CD4-positive, alpha-beta T cell treated with Interferon gamma for 1 hour (primary cell): ENCODE results near the gene ADAMTS12.

Source experiments
- DNase-seq: peaks from one replicate; pipeline ENCODE4 v3.0.0-alpha.2; 2020

Gene ADAMTS12

DNA sequence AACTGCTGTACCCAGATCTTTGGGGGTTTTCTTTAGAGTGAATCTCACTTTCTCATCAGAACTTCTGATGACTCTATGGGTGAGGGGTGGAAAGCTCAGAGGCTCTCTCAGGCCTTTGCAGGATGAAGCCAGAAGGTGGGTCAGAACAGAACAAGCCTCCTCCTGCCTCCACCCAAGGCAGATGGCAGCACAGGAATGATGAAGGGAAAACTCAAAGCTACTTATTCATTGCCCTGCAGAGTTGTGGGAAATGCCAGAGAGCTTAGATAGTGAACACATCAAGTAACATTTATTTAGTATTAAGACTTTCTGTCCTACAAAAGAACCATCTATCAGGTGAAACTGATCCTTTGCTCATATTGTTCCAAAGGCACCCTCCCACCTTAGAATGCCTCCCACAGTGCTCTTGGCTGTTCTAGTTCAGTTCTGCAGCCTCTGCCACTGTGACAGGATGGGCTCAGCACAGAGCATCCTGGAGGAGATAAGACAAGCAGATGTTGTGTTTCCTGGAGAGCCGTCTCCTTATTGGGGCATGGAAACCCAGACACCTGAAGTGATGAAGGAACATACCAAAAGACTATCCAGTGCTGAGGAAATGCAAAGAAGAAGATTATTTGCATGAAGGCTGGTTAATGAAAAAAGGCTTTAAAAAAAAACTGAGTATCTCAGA is 146.6 kb downstream of the ADAMTS12 start:
- DNase-seq, result no peak

DNA sequence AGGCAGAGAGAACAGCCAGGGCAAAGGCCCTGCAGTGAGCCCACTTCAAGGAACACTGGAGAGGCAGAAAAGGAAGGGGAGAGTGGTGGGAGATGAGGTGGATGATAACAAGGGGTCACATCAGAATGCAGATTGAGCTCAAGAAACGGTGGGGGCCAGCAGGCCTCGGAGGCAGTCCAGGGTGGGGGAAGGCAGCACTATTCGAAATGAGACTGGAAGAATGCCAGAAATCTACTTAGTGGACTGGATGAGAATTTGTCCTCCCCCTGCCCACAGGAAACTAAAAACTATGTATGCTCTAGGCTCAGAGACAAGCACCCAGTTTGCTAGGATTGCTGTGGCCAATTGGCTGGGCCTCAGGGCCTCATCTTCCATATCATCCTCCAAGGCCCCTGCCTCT is 148.7 kb downstream of the ADAMTS12 start:
- no peak for DNase-seq

DNA sequence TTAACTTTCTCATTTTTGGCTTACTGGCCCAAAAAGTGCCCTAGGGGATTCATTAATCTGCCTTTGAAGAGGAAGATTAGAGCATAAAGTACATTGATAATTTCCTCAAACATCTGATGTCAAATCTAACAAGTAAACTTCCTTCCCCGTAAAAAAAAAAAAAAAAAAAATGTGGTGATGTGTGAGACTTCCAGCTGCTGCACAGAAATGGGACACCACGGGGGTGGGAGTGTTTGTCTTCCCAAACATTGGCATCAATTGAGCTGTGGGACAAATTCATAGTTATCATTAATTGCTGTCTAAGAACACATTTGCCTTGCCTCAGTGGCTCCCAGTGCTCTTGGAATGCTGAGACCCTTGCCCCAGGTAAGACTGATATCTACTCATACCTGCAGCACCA is 149.6 kb downstream of the ADAMTS12 start:
- DNase-seq, result no peak

DNA sequence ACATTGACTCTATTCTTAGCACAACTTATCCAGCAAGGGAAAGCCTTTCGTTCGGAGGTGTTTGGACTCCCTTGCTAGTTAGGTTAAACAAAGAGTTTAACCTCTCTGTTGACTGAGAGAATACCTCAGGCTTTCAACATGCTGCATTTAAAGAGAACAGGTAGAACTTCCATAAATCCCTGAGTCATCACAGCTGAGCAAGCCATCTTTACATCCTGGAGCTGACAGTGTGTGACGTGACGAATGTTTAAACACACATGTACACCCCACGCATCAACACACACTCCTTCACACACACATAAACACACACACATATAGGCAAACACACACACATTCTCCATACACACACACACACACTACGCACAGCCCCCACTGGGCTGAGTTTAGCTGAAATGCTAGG is 152.8 kb downstream of the ADAMTS12 start:
- no peak for DNase-seq

DNA sequence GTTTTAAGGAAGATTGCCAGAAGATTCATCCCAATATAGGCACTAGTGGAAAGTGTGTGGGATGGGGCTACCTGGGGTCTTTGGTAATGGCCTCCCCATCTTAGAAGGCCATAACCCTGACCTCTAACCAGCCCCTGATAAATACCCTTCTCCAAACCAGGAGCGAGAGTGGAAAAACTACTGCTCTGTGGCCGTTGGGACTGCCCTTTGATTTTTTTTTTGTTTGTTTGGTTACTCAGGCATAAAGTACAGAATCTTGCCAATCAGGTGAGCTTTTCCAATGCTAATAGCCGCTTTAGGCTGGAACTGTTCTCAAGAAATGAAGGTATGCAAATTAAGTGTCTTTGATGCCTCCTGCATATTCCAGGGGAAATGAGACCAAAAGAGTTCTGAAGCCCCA is 153.7 kb downstream of the ADAMTS12 start:
- DNase-seq, result no peak

DNA sequence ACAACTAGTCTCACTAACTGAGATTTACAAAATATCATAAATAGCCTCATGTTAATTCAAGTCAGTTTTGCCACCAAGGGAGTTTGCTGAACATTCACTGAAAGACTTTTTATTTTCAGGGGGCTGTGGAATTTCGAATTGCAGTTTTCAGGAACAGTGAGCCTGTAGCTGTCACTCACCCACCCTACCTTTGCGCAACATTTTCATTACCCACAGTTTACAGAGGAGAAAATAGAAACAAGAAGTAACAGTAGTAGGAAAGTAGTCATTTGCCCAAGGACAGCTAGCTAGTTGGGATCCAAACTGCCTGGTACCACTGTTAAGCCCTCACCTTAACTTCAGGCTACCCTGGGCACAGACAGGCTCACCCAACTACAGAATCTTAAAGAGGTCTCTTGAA is 154.1 kb downstream of the ADAMTS12 start:
- DNase-seq, result no peak

DNA sequence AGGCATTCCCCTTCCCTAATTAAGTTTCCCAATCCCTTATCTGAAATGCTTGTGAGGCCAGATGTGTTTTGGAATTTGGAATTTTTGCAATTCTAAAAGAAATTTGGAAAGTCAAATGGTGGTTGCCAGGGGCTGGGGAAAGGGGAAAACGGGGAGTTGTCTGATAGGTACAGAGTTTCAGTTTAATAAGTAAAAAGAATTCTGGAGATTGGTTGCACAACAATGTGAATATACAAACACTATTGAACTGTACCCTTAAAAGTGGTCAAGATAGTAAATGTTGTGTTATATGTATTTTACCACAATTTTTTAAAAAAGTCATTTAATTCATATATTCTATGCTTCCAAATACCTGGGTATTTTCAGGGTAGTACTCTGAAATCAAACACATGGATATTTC is 154.5 kb downstream of the ADAMTS12 start:
- DNase-seq, result no peak

DNA sequence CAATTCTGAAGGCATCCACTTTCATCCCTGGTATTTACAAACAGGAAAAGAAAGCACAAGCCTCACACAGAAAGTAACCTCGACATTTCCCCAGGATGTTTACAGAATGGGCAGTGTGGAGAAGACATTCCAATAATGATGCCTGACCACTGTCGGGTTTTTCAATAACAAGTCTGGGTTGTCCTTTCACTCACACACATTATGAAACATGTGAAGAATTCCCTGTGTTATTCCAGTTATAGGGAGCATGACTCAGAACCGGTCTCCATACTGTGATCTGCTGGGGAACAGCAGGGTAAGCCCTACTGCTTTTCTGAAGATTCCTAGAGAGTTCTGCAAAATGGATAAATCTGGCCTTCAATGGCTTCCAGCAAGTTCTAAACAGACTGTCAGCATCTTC is 155.3 kb downstream of the ADAMTS12 start:
- DNase-seq, result no peak

DNA sequence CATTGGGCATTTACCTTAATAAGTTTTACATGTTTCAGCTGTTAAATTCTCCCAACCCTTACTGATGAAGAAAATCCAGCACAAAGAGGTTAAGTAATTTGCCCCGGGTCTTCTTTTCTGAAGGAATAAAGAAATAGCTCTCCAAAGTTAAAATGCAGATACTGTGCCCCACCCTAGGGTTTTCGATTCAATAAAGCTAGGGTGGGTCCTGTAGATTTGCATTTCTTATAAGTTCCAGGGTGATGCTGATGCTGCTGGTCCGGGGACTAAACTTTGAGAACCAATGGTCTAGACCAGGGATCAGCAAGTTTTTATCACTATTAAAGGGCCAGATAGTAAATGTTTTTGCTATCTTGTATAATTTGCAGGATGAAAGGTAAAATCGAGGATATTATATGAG is 156.7 kb downstream of the ADAMTS12 start:
- no peak for DNase-seq

DNA sequence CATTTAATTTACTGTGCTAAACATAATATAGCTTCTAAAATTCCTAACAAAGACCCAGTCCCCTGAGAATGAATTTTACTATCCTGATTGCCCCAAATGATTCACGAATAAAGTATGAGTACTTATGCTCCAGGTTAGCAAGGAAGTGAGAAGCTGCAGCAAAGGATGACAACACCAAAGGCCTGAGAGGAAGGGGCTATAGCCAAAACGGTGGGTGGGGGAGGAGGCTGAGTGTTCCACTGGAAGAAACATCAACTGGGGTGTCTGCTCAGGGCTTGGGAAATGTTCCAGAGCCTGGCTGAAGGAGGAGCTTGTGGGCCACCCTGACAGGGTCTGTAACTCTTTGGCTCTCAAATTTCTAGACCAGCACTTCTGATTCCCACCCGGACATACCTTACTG is 157.3 kb downstream of the ADAMTS12 start:
- no peak for DNase-seq

DNA sequence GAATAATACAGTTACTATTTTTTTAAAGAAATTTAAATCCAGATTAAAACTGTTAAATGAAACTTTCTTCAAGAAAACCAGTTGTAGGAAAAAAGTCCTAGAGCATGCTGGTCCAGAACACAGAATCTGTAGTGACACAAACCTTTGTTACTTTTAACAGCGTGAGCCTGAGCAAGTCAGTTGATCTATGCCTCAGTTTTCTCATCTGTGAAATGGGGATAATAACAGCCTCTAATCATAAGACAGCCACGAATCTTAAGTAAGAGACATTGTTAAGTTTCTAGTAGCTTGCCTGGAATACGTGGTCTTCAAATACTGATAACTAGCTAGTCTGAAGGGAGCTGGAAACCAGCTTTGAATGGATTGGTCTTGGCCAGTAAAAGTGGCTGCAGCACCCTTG is 158.6 kb downstream of the ADAMTS12 start:
- no peak for DNase-seq

DNA sequence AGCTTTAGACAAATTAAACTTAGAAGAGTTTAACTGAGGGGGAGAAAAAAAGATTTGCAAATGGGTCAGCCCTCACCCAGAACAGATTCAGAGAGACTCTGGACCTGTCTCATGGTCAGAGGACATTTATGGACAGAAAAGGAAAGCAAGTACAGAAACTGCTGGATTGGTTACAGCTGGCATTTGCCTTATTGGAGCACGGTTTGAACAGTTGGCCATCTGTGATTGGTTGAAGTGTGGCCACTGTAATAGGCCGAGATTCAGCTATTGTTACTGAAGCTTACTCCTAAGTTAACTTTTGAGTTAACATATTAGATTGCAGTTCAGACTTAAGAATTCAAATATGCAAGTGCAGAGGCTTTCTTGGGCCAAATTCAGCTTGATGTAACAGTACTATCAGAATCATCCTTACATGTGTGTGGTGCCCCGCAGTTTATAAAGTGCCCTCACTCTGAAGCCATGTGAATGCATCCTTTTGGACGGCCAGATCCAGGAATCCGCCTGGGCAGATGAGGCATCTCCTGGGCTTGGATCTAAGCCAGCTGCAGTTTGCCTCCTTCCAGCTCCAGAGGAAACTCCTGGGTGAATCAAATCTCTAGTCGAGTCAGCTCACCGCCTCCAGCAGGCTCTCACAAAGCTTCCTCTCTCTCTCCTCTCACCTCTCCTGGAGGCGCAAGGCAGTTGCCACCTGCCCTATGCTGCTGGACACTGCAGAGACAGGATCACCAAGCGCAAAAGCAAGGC is 165.2 kb downstream of the ADAMTS12 start:
- DNase-seq, result no peak

DNA sequence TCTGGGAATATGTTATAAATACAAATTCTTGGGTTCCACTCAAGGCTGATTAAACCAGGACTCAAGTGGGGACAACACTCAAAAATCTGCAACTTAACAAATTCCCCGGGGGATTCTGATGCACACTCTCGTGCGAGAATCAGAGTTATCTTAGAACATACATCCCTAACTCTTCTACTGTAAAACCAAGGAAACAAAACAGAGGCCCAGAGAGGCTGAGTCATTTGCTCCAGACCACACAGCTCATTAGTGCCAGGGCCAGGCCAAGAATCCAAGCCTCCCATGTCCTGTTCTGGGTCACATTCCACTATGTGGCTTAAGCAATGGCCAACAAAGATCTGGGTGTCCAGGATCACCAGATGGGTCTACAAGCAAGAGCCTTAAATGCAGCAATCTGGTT is 166.0 kb downstream of the ADAMTS12 start:
- DNase-seq, result no peak

DNA sequence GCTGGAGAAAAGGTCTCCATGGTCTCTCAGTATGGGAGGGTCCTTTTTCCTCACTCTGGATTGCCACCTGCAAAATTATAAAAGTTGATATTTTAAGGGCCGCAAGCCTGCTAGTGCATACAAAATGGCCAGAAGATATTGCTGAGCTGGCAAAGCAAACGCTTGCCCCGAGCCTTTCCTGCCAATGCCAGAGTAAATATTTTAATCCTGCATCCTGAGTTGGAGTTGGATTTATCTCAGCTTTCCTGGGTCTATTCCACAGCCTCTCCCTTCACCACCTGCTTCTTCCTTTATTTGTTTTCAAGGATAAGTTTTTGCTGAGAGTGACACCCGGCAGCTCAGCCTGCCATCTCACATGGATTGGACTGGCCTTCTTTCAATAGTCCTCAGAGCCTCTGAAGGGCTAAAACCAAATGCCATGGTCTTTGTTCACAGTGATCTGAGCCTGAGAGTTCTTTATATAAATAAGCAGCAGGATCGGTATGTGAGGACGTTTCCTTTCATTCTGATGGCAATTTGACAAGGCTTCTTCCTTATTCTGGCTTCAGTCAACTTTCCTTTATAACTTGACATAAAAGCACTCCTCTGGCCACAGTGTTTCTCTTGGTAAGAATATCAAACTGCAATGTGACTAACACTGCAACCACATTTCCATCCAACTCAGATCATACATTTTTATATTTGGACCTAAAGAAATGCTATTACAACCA is 170.1 kb downstream of the ADAMTS12 start:
- no peak for DNase-seq

DNA sequence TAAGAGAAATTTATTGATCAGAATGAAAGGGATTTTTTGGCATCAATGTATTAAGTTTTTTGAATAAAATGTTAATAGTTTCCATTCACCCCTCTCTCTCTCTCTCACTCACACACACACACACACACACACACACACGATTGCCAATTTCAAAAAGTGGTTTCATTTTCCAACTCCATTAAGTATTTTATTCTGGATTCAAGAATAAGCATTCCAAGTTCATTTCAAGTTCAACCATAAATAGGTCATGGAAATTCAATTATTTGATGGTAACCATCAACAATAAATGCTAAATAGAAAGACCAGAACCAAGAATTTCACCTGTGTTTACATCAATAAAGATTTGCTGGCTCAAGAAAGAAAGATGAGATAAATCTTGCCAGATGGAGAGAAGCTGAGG is 171.6 kb downstream of the ADAMTS12 start:
- no peak for DNase-seq

DNA sequence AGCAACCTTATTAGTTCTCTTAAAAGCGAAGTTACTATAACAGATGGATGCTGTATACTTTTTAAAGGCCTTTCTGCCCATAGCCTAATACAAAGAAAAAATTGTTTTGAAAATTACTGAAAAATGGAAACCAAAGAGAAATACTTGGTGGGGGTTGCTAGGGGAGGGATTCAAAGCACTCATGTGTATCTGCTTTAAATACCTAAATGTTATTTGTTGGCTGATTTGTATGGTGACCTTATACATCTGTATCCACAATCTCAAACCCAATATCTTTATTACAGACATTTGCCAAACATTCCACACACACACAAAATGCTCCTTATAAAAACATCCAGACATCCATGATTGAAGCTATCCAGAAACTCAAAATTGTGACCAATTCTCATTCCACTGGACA is 172.0 kb downstream of the ADAMTS12 start:
- DNase-seq, result no peak

DNA sequence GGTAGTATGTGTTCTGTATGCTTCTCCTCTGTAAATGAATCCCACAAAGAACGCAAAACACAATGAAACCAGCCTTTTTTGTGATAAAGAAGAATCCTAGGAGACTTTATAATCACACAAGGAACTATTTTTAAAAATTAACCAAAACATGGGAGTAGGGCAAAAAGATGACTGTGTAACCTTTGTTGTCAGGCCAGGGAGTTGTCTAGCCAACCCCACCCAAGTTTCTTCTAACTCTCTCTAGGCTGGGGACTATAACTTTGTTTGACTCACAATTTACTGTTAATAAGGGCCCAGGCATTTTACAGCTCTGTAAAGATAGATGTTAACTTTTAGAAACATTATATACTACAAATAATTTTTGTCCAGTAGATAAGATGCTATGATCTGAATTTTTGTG is 176.1 kb downstream of the ADAMTS12 start:
- no peak for DNase-seq

DNA sequence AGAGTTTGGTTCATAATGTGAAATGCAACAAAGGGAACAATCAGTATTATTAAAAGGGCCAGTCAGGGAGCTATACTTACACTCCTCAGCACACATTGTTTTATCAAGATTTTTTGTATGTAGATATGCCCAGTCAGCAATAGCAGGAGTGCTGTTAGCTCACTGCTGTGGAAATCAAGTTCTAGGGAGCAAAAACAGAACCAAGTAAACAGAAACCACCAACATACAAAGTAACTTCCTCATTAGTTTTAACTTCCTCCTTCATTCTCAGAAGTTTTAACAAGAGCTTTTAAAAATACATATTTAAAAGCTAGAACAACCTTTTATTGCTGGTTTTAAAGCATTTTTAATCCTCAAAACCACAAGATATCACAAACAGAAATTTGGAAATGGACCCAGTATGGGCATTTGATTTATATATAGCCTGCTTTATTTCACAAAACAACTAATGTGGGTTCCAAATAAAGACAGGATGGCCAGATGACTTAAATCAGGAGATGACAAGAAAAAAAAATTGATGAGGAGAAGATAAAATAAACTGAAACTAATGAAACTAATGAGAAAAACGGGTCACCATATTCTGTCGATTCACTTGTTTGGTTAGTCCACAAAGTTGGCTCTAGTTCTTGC is 178.5 kb downstream of the ADAMTS12 start:
- no peak for DNase-seq

DNA sequence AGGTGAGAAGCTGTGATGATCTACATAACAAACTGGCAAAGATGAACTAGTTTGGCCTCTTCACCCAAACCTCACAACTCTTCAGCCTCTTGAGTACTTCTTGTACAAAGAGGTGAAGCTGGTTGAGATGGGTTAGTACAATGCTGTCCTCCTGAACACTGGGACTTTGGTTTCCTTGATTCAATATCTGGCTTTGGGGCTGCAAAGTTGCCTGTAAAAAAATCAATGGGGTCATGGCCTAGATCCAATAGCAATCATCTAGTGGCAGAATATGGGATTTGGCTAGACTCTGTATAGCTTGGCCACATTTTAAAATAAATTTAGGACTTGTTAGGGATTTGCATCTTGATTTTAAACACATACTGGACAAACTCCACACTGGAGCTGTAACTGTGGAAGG is 179.1 kb downstream of the ADAMTS12 start:
- DNase-seq, result no peak

DNA sequence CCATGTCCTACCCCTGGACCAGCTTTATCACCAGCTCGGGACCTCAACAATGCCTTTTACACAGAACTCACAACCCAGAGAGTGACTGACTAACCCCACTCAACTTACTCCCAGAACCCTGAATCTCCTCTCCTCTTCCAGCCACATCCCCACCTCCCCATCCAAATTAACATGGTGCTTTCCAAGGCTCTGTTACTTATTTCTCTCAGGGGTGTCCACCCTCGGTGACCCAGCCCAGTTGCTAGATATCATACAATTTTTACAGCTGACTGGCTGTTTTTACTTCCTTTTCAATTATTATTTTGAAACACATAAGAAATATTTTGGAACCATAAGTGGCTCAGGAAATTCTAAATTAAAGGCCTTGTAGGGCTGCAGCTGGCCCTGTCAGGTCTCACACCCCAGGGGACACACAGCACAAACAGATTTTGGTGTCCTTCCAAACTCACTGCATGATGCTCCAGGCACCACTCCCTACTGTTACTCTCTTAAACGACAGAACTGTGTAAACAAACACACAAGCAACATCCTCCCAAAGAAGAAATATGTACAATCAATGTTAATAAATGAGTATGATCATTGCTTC is 180.6 kb downstream of the ADAMTS12 start:
- no peak for DNase-seq

DNA sequence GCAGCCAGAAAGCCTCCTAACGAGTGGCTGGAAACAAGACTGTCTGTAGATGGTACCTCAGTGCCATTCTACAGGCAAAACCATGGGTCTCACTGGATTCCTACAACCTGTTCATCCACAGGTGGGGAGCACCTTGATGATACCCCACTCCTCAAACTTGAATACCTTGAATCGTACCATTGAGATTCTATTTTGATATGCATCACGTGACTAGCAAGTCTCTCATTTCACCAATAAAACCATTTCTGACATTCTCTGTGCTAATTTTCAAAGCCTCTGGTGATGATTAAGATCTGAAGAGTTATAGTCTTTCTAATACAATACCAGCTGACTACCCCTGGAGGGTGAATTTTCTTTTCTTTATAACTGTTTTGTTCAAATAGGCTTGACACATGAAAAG is 188.9 kb downstream of the ADAMTS12 start:
- DNase-seq, result no peak

DNA sequence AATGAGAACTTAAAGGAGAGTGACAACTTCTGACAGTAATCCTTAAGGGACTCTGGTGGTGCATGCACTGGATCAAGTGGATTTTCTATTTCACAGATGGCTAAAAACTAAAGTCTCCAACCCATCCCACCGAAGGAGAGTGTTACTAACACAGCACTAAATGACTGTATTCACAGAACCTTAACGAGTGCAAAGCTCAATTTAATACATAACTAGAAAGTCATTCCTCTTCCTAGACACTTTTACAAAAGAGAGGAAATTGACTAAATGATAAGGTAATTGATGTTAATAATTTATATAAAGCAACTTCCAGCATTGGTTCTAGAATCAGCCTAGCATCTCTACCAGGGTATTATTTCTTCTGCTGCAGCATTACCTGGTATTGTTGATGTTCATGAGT is 189.8 kb downstream of the ADAMTS12 start:
- DNase-seq, result no peak

DNA sequence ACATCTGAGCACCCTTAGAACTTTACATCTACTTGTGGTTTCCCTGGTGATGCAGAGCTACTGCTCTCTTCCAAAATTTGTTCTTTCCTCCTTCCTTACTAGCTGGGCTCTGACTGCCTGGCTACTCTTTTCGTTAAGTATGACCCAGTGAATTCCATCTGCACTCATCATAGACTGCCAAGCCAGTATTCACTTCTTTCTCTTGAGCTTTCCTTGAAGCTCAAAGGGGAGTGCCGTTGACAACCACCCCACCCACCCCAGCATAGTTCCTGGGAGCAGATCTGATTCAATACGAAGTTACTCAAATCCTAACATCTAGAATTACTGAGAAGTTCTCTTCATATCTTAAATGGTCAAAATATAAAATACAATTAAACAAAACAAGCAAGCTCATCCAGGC is 190.5 kb downstream of the ADAMTS12 start:
- no peak for DNase-seq
